Osteoblast (primary cell): ENCODE results near the gene NTM. TPM values are rescaled to one million over a fixed set of nuclear protein-coding genes. Genes with fewer than 3 reads are reported as not detected.

ENCODE experiments used
- DNase-seq: peaks from one replicate; pipeline ENCODE4 v3.0.0; 2011; ENCODE audit warnings: low spot score, mixed read lengths; ENCODE audit not compliant: insufficient read length; ENCODE audit errors: missing footprints
- H2AFZ ChIP-seq: 2 replicates; pipeline ENCODE4 v1.6.0; 2011; ENCODE audit warnings: mild to moderate bottlenecking, low read length
- H3K27ac ChIP-seq: 2 replicates; pipeline ENCODE4 v1.5.1; 2011; ENCODE audit warnings: mild to moderate bottlenecking, low read depth, low read length, moderate library complexity
- H3K27me3 ChIP-seq: 2 replicates; pipeline ENCODE4 v1.6.0; 2012; ENCODE audit warnings: mild to moderate bottlenecking, control low read depth, inconsistent platforms, low read length, moderate library complexity; ENCODE audit not compliant: insufficient read depth
- H3K36me3 ChIP-seq: 2 replicates; pipeline ENCODE4 v1.5.1; 2011; ENCODE audit warnings: mild to moderate bottlenecking, low read length, control low read depth, moderate library complexity; ENCODE audit not compliant: insufficient read depth
- H3K4me1 ChIP-seq: 2 replicates; pipeline ENCODE4 v1.5.1; 2011; ENCODE audit warnings: mild to moderate bottlenecking, low read length, control low read depth, moderate library complexity; ENCODE audit not compliant: insufficient read depth
- H3K4me2 ChIP-seq: 2 replicates; pipeline ENCODE4 v1.6.0; 2011; ENCODE audit warnings: mild to moderate bottlenecking, low read length; ENCODE audit not compliant: insufficient read depth
- H3K4me3 ChIP-seq: fragments of 200-600 bp; sonication (generic); 3 replicates; pipeline ENCODE4 v1.5.1; 2012; ENCODE audit warnings: mild to moderate bottlenecking, low read length, inconsistent platforms; ENCODE audit not compliant: insufficient read depth
- H3K79me2 ChIP-seq: 2 replicates; pipeline ENCODE4 v1.6.0; 2012; ENCODE audit warnings: mild to moderate bottlenecking, low read length, control low read depth, inconsistent platforms; ENCODE audit not compliant: insufficient read depth
- H3K9me3 ChIP-seq: 2 replicates; pipeline ENCODE4 v1.5.1; 2011; ENCODE audit warnings: low read depth, low read length, control low read depth
- H4K20me1 ChIP-seq: 2 replicates; pipeline ENCODE4 v1.6.0; 2012; ENCODE audit warnings: mild to moderate bottlenecking, low read length, control low read depth; ENCODE audit not compliant: insufficient read depth
- CTCF ChIP-seq: IDR thresholded peaks from 2 replicates; pipeline ENCODE4 v1.5.1; 2011; ENCODE audit warnings: mild to moderate bottlenecking, low read depth, low read length, moderate library complexity; ENCODE audit errors: extremely low read depth
- total RNA-seq: library from RNA; depleted of rRNA; stranded (reverse); fragments of >200 nt; gene quantifications from 2 replicates; pipeline ENCODE4 v1.2.3, GENCODE V29; 2012

Gene NTM
- total RNA-seq, 1 donor: 48.1 TPM

DNA sequence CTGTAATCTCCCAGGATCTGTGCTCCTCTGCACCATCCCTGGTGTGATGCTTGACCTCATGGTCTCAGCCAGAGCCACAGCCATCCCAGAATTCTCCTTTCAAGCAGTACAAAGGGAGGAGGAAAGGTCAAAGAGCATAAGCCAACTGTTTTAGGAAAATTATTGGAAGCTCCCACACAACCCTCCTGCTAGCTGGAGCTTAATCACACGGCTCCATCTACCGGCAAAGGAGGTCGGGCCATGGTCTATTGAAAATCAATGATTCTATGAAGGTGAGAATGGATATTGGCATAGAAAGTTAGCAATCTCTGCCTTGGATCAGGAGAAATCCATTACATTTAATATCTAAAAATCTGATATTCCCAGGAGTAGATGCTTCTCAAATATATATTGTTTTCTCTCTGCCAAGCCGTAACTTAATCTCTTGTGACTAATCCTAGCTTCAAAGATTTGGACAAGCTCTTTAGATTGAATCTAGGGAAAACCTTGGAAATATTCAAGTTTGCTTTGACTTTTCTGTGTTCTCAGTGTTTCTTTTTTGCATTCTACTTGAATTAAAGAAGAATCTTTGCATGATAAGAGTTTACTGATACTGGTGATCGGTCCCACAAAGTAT lies 259.6 kb downstream of the NTM start:
- DNase-seq: no peak
- Histone ChIP-seq H2AFZ (no peak overlapping the region), H3K36me3 (no peaks in the 10 kb centered on the region), H3K4me2 (no peak overlapping the region), H3K4me3 (no peak overlapping the region), H3K27me3 (peaks cover 3% of the 10 kb centered on the region), H3K79me2 (no peaks in the 10 kb centered on the region), H4K20me1 (no peaks in the 10 kb centered on the region), H3K9me3 (no peaks in the 10 kb centered on the region), H3K27ac (no peak overlapping the region), H3K4me1 (no peaks in the 10 kb centered on the region)
- TF ChIP-seq CTCF: peak; percentile 17

DNA sequence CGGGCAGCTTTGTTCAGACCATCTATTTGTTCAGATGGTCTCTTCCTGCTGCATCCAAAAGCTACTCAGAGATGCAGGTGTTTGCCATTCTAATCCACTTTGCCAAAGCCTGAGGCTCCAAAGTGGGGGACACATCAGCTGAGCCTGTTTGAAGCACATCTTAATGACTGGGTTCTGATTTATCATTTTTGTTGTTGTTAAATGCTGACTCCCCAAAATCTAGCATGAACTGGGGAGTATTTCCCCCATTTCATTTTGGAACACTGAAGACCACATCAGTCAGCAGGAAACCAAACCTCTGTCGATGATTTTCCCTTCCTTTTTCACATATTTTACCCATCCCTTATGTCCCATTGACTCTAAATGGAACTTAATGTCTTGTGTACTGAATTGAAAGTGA lies 262.6 kb downstream of the NTM start:
- H3K79me2 ChIP-seq: no peaks in the 10 kb centered on the region
- no peak overlapping the region for H3K27ac ChIP-seq
- H3K27me3 ChIP-seq: peaks cover 3% of the 10 kb centered on the region
- no peak for TF ChIP-seq CTCF
- no peak overlapping the region for H3K4me3 ChIP-seq
- H3K36me3 ChIP-seq: no peaks in the 10 kb centered on the region
- no peaks in the 10 kb centered on the region for H3K9me3 ChIP-seq
- peaks cover 7% of the 10 kb centered on the region for H3K4me1 ChIP-seq
- no peak for DNase-seq
- H4K20me1 ChIP-seq: no peaks in the 10 kb centered on the region
- H2AFZ ChIP-seq: no peak overlapping the region
- H3K4me2 ChIP-seq: no peak overlapping the region

- no peak for TF ChIP-seq CTCF
- no peaks in the 10 kb centered on the region for H4K20me1 ChIP-seq
- H2AFZ ChIP-seq: no peak overlapping the region
- no peaks in the 10 kb centered on the region for H3K79me2 ChIP-seq
- peaks cover 3% of the 10 kb centered on the region for H3K27me3 ChIP-seq
- no peaks in the 10 kb centered on the region for H3K36me3 ChIP-seq
- DNase-seq: no peak
- no peaks in the 10 kb centered on the region for H3K9me3 ChIP-seq
- H3K4me2 ChIP-seq: peak overlapping the region; percentile 32
- H3K4me1 ChIP-seq: peaks cover 9% of the 10 kb centered on the region
- H3K4me3 ChIP-seq: no peak overlapping the region
- no peak overlapping the region for H3K27ac ChIP-seq
Measured at GRCh38 chr11:131633921-131634715, 263.7 kb downstream of the NTM start.

DNA sequence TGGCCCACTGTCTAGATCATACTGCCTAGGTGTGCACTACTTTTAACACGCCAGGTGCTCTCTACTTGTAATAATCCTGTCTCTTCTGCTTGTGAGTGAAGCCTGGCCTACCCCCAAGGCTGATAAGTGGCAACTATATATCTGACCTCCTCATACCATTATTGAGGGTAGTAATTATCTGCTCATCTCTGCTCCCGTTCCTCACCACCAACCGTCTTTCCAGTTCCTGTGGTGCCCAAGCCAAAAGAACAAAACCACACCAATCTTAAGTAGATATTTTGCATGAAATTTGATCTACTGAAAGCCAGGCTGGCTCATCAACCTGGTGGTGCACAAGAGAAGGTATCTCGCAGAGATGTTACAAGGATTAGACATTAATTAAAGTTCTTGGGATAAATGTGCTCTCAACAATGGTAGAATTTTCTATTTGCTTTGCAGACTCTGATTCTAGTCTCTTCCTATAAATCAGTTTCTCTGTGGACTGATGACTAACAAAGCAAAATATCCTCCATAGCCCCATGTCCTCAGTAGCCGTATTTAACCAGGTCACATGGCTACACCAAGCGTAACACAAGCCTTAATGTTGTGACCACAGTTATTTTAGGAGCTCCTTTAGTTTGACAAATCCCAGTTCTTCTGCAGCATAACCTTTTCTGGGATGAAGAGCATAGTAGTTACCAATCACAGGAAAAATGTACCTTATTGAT lies 267.2 kb downstream of the NTM start:
- no peak overlapping the region for H2AFZ ChIP-seq
- H3K79me2 ChIP-seq: no peaks in the 10 kb centered on the region
- no peak overlapping the region for H3K4me2 ChIP-seq
- peak; percentile 87 for DNase-seq
- no peaks in the 10 kb centered on the region for H4K20me1 ChIP-seq
- peaks cover 4% of the 10 kb centered on the region for H3K27me3 ChIP-seq
- H3K4me3 ChIP-seq: no peak overlapping the region
- peaks cover 9% of the 10 kb centered on the region for H3K4me1 ChIP-seq
- no peaks in the 10 kb centered on the region for H3K9me3 ChIP-seq
- TF ChIP-seq CTCF: no peak
- H3K36me3 ChIP-seq: no peaks in the 10 kb centered on the region
- no peak overlapping the region for H3K27ac ChIP-seq
